Measurements from ENCODE around the gene FBXO11.

DNA sequence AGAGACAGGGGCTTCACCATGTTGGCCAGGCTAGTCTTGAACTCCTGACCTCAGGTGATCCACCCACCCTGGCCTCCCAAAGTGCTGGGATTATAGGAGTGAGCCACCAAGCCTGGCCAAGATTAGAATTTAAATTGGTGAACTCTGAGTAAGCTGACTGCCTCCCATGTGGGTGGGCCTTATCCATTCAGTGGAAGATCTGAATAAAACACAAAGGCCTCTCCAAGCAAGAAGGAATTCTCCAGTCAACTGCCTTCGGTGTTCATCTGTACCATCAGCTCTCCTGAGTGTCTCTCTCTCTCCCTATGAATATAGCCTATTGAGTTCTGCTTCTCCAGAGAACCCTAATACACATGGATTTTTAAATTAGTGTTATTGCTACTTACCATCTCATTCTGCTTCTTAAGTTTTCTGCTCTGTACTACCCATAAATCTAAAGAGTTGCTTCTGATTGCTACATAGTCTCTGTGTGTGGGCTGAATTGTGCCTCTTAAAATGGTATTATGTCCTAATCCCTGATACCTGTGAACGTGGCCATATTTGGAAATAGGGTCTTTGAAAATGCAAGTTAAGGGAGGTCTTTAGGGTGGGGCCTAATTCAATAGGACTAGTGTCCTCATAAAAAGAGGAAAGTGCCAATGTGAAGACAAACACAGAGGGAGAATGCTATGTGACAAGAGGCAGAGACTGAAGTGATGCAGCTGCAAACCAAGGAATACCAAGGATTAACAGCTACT lies 36.3 kb downstream of the FBXO11 start:
- TF ChIP-seq CEBPB (IDR thresholded peaks at IDR 0.05) (no peak), NFIC (IDR thresholded peaks at IDR 0.05) (no peak), TCF12 (IDR thresholded peaks at IDR 0.05; ENCODE audit: low read depth) (no peak), TEAD4 (IDR thresholded peaks at IDR 0.05) (no peak), YY1 (IDR thresholded peaks at IDR 0.05; ENCODE audit: low read depth) (no peak), RAD21 (IDR thresholded peaks at IDR 0.05; ENCODE audit: low read depth) (no peak), EP300 (IDR thresholded peaks at IDR 0.05; ENCODE audit: borderline replicate concordance) (no peak), TAF1 (IDR thresholded peaks at IDR 0.05; ENCODE audit: low read depth) (no peak), CREB1 (IDR thresholded peaks at IDR 0.05; ENCODE audit: low read depth) (no peak), ZBTB7A (IDR thresholded peaks at IDR 0.05; ENCODE audit: low read depth) (no peak), EGR1 (IDR thresholded peaks at IDR 0.05) (no peak)
- TF ChIP-seq, protein P1, sequence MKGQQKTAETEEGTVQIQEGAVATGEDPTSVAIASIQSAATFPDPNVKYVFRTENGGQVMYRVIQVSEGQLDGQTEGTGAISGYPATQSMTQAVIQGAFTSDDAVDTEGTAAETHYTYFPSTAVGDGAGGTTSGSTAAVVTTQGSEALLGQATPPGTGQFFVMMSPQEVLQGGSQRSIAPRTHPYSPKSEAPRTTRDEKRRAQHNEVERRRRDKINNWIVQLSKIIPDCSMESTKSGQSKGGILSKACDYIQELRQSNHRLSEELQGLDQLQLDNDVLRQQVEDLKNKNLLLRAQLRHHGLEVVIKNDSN (IDR thresholded peaks at IDR 0.05), result no peak
- TF ChIP-seq, protein P2, sequence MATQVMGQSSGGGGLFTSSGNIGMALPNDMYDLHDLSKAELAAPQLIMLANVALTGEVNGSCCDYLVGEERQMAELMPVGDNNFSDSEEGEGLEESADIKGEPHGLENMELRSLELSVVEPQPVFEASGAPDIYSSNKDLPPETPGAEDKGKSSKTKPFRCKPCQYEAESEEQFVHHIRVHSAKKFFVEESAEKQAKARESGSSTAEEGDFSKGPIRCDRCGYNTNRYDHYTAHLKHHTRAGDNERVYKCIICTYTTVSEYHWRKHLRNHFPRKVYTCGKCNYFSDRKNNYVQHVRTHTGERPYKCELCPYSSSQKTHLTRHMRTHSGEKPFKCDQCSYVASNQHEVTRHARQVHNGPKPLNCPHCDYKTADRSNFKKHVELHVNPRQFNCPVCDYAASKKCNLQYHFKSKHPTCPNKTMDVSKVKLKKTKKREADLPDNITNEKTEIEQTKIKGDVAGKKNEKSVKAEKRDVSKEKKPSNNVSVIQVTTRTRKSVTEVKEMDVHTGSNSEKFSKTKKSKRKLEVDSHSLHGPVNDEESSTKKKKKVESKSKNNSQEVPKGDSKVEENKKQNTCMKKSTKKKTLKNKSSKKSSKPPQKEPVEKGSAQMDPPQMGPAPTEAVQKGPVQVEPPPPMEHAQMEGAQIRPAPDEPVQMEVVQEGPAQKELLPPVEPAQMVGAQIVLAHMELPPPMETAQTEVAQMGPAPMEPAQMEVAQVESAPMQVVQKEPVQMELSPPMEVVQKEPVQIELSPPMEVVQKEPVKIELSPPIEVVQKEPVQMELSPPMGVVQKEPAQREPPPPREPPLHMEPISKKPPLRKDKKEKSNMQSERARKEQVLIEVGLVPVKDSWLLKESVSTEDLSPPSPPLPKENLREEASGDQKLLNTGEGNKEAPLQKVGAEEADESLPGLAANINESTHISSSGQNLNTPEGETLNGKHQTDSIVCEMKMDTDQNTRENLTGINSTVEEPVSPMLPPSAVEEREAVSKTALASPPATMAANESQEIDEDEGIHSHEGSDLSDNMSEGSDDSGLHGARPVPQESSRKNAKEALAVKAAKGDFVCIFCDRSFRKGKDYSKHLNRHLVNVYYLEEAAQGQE (IDR thresholded peaks at IDR 0.05; ENCODE audit: low read depth), result no peak
- TF ChIP-seq, protein P3, sequence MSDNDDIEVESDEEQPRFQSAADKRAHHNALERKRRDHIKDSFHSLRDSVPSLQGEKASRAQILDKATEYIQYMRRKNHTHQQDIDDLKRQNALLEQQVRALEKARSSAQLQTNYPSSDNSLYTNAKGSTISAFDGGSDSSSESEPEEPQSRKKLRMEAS (IDR thresholded peaks at IDR 0.05), result no peak

All from Ishikawa (cell line).